SK-N-MC (cell line): ENCODE measurements around the gene KRT76.

ENCODE experiments used
- EZH2 ChIP-seq: fragments of 200-600 bp; sonication (generic); IDR thresholded peaks from one replicate; pipeline ENCODE4 v1.6.1; 2017; ENCODE audit warnings: antibody characterized with exemption
- FOXP2 ChIP-seq: optimal IDR thresholded peaks from 2 replicates; pipeline ENCODE3; 2011; ENCODE audit warnings: mild to moderate bottlenecking, moderate library complexity; ENCODE audit not compliant: insufficient read depth; ENCODE audit errors: extremely low read length, control extremely low read depth
- POLR2AphosphoS5 ChIP-seq: IDR thresholded peaks from 2 replicates; pipeline ENCODE4 v1.6.1; 2012; ENCODE audit warnings: mild to moderate bottlenecking, low read depth, low read length, borderline replicate concordance

DNA sequence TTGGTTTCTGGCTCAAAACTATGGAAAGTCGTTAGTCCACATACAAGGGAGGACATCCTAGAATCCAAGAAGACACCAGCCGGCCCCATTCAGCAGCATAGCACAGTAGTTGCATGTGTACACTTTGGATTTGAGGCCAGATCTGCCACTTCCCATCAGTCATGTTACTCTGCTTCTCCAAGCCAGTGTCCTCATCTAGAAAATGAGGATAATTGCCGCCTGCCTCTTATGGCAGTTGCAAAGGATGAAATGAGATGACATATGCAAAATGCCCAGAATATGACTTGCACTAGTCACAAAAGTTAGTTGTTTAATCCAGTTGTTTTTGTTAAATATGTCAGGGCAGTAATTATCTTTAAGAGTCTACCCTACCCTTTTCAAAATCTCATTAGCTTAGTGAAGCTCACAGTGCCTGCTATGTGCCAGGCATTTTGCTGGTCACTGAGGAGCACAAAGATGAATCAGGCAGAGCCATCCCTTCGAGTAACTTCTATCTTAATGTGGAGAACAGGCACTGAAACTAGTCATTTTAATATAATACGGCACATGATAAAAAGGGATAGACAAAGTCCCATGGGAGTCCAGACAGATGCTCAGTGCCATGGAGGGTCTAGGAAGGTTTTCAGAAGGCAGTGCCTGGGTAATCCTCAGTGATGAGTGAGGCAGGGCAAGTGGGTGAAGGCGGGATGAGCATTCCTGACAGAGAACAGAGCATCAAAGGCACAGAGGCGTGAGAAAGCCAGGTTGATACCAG, 6.6 kb upstream of the KRT76 start:
- TF ChIP-seq POLR2AphosphoS5 (no peak), EZH2 (no peak), FOXP2 (no peak)
